Gastrocnemius medialis (tissue), 4 donors: ENCODE data around the gene NFKB2. TPM values are rescaled to one million over a fixed set of nuclear protein-coding genes. Genes with fewer than 3 reads are reported as not detected.
A peak's percentile ranks its signal among the peaks of the same experiment; 100 is the strongest.

ENCODE experiments used
- ATAC-seq, 2 donors: fragments of 150-250 bp; one replicate each; pipeline ENCODE4 v1.9.1; 2016
- DNase-seq, 2 donors: peaks; one replicate each; pipeline ENCODE4 v3.0.0-alpha.2; 2019
- H3K27ac ChIP-seq, 4 donors: fragments of 200-600 bp; sonication (generic); 1 replicate in 1 of 4; 2 replicates in 3 of 4; pipeline ENCODE4 v1.5.1; 2016 to 2018; ENCODE audit warnings: mild to moderate bottlenecking in 2 of 4, moderate library complexity in 1 of 4
- H3K27me3 ChIP-seq, 3 donors: fragments of 200-600 bp; sonication (generic) in 2 of 3; 1 replicate in 1 of 3; 2 replicates in 2 of 3; pipeline versions ENCODE4 v1.5.1 to v1.6.0; 2016 to 2019; ENCODE audit warnings: mild to moderate bottlenecking in 1 of 3, moderate library complexity in 1 of 3
- H3K36me3 ChIP-seq, 2 donors: fragments of 200-600 bp; sonication (generic) in 1 of 2; one replicate each; pipeline ENCODE4 v1.5.1; 2017 to 2018
- H3K4me1 ChIP-seq, 2 donors: fragments of 200-600 bp; sonication (generic) in 1 of 2; one replicate each; pipeline ENCODE4 v1.5.1; 2016 to 2017; ENCODE audit warnings: mild to moderate bottlenecking in 2 of 2
- H3K4me3 ChIP-seq, 4 donors: fragments of 200-600 bp; sonication (generic) in 3 of 4; 1 replicate in 1 of 4; 2 replicates in 3 of 4; pipeline ENCODE4 v1.5.1; 2016 to 2019; ENCODE audit warnings: mild to moderate bottlenecking in 2 of 4
- H3K9me3 ChIP-seq, 3 donors: fragments of 200-600 bp; sonication (generic) in 2 of 3; 1 replicate in 1 of 3; 2 replicates in 2 of 3; pipeline ENCODE4 v1.5.1; 2016 to 2019
- POLR2A ChIP-seq, 2 donors: fragments of 450-650 bp; IDR thresholded peaks; one replicate each; pipeline ENCODE4 v1.6.1; 2017; ENCODE audit warnings: antibody characterized with exemption in 2 of 2, mild to moderate bottlenecking in 2 of 2, moderate library complexity in 2 of 2
- in situ Hi-C, 4 donors: fragments of 200-750 bp; cut with MboI; loops; one replicate each; pipeline versions ENCODE4 v1.15.0 to v1.8.0; 2017; ENCODE audit warnings: low sequenced_read_pairs in 4 of 4
- intact Hi-C: fragments of 100-400 bp; cut with DNase I; formaldehyde crosslinking; loops from one replicate; pipeline ENCODE4 v1.15.1; 2023; ENCODE audit warnings: low total_unique reads
- total RNA-seq, 4 donors: library from RNA; depleted of rRNA; stranded (reverse); fragments of >200 nt; gene quantifications; one replicate each; pipeline versions ENCODE4 v1.1.0 to v1.2.3, GENCODE V29; 2016
- TF ChIP-seq, protein P1 (sequence below), 5 experiments: fragments of 450-650 bp in 3 of 5; fragments of 200-600 bp in 2 of 5; sonication (generic) in 2 of 5; IDR thresholded peaks in 4 of 5; conservative IDR thresholded peaks in 1 of 5; 1 replicate in 4 of 5; 2 replicates in 1 of 5; pipeline ENCODE4 v1.5.1; 2016 to 2019; ENCODE audit warnings: antibody characterized with exemption in 5 of 5, mild to moderate bottlenecking in 3 of 5, moderate library complexity in 3 of 5

The NFKB2 gene
- total RNA-seq: 10 to 100 TPM in 3 of 4 donors, 1 to 10 TPM in 1; 8.6 to 17.3 (median 12.8) TPM

DNA sequence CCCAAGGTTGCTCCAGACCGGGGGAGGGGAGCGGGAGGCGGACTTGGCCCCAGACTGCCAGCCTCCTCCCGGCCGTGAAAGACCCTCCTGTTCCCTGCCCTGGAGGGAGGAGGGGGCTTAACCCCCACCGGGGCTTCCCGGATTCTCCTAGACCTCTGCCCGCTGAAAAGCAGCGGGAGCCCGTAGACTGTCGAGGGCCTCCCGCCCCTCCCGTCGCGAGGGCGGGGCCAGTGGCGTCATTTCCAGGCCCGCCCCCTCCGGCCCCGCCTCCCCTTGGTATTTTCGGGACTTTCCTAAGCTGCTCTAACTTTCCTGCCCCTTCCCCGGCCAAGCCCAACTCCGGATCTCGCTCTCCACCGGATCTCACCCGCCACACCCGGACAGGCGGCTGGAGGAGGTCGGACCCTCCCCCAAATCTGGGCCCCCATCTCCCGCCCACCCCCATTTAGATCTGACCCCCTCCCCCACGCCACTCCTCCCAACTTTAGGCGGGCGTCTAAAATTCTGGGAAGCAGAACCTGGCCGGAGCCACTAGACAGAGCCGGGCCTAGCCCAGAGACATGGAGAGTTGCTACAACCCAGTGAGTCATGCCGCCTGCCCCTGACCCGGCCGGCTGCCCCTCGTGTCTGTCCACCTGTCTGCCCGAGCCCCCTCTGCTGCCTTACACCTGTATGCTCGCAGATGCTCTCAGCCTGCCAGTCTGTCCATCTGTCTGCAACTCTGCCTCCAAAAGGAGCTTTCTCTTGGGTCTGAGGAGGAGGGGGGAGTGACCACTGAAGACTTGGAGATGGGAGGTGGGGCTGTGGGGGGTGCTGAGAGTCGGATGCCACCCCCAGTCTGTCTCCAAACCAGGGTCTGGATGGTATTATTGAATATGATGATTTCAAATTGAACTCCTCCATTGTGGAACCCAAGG is at the start of gene NFKB2:
TSS of gene NFKB2 (plus strand) at position 306 of the 917 bp plus-strand sequence. CDS start at position 561, 255 bp downstream.
- ATAC-seq: peak; percentile 63 to 66
- in situ Hi-C loops (loop anchor here in 3 of 4 donors (10.0 to 25.0 kb wide), 2 partner anchors 189 to 192 kb away; no protein-coding TSS in a partner anchor), intact Hi-C loops (loop anchor here (1.0 to 5.0 kb wide), 4 partner anchors 83 to 243 kb away; partner anchors contain the start of genes NOLC1 and PITX3)
- Histone ChIP-seq H3K4me3 (peak within 1 kb of the TSS; percentile 68 to 79 (median 75)), H3K27me3 (no peaks in the 10 kb centered on the region), H3K27ac (peak within 1 kb of the TSS; percentile 90 to 92 (median 92)), H3K36me3 (peaks cover 0 to 12% of the 10 kb centered on the region in 2 donors), H3K4me1 (peaks cover 25 to 26% of the 10 kb centered on the region in 2 donors), H3K9me3 (no peaks in the 10 kb centered on the region)
- TF ChIP-seq POLR2A (IDR thresholded peaks at IDR 0.05): peak; percentile 74 to 81
- TF ChIP-seq, protein P1, sequence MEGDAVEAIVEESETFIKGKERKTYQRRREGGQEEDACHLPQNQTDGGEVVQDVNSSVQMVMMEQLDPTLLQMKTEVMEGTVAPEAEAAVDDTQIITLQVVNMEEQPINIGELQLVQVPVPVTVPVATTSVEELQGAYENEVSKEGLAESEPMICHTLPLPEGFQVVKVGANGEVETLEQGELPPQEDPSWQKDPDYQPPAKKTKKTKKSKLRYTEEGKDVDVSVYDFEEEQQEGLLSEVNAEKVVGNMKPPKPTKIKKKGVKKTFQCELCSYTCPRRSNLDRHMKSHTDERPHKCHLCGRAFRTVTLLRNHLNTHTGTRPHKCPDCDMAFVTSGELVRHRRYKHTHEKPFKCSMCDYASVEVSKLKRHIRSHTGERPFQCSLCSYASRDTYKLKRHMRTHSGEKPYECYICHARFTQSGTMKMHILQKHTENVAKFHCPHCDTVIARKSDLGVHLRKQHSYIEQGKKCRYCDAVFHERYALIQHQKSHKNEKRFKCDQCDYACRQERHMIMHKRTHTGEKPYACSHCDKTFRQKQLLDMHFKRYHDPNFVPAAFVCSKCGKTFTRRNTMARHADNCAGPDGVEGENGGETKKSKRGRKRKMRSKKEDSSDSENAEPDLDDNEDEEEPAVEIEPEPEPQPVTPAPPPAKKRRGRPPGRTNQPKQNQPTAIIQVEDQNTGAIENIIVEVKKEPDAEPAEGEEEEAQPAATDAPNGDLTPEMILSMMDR (IDR thresholded peaks at IDR 0.05 in 4 of 5, conservative IDR thresholded peaks at IDR 0.05 in 1 of 5): no peak
- DNase-seq: peak; percentile 70 to 82

DNA sequence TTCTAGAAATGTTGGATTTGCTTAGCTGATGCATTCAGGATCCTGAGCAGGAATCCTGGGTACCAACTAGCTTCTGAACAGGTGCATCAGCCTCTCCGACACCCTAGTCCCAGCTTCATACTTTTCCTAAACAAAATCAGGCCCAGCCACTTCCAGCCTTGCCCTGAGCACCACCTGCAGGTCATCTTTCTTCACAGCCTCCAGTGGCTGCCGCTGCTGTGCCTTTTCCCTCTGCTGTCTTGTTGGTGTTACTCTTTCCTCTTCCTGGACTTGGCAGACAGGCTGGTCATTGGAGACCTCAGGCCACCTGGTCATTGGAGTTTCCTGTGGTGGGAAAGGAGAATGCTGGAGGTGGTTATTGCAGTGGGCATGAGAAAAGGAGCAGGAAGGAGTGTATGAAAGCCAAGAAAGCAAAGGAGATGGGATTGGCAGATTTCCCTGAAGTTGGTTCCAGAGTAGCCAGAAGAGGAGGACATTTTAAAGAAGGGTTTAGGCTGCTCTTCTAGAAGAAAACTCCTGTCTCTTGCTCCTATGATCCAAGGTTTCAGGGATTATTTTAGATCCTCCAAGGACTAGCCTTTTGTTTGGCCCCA is 48.2 kb upstream of the NFKB2 start:
- Histone ChIP-seq H3K36me3 (peaks cover 0 to 26% of the 10 kb centered on the region in 2 donors), H3K9me3 (no peaks in the 10 kb centered on the region), H3K4me1 (peaks cover 6 to 10% of the 10 kb centered on the region in 2 donors), H3K27me3 (no peaks in the 10 kb centered on the region), H3K27ac (peak overlapping the region in 3 of 4 donors; percentile 34 to 51 (median 38)), H3K4me3 (no peak overlapping the region)
- peak; percentile 46 to 85 for DNase-seq
- intact Hi-C loops: loop anchor here (1.0 kb wide), 1 partner anchor 118 kb away; no protein-coding TSS in a partner anchor
- TF ChIP-seq, protein P1 (IDR thresholded peaks at IDR 0.05 in 4 of 5, conservative IDR thresholded peaks at IDR 0.05 in 1 of 5): peak; percentile 78 to 87 (median 80)
- no peak for TF ChIP-seq POLR2A (IDR thresholded peaks at IDR 0.05)
- peak; percentile 80 to 94 for ATAC-seq
- in situ Hi-C loops: loop anchor here (5.0 kb wide), 2 partner anchors 120 to 180 kb away; partner anchors contain the start of gene ELOVL3 (in 4 of the 4)

DNA sequence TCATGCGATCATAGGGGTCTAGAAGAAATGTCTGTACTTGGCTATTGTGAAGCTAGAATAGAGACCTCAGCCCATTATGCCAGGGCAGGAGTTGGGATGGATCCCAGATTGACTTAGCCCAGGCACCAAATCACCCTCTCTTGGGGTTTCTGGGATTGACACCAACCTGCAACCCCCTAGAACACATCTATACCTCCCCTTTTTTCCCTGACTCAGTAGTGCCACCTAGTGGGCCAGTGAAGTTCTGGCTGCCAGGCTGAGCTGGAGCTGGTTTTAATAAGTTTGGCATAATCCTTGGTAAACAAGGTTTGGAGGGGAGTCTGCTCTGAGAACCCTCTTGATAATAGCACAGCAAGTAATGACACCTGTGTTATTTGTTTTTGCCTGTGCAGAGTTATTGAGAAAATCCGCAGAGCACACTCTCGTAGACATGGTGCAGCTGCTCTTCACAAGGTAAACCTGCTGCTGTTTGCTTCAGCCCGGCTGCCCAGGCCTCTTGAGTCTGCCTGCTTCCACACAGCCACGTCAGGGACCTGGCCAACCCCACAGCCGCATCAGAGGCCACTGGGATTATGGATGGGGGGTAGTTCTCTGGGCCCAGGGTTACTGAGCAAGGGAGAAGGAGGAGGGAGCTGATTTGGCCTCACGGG is 43.3 kb upstream of the NFKB2 start:
- DNase-seq: peak in 1 of 2 donors; percentile 35
- peak in 1 of 2 donors; percentile 20 for ATAC-seq

DNA sequence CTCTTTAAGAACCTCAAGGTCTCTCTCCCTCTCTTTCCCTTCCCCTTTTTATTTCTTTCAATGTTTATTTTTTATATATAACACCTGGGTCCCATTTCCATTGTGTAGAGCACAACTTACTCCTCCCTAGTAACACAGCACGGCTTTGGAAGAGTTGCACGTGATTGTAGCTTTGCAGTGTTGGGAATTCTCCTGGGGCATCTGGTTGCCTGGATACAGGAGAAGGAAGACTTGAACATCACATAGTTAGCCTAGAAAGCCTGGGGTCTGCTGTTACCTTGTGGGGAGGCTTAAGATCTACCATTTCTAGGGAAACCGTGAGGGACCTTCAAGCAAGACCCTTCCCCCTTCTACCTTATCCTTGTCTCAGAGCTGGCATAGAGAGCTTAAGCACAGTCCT is 41.1 kb upstream of the NFKB2 start:
- Histone ChIP-seq H3K27me3 (no peaks in the 10 kb centered on the region), H3K4me1 (no peaks in the 10 kb centered on the region), H3K36me3 (peaks cover 0 to 73% of the 10 kb centered on the region in 2 donors), H3K4me3 (no peak overlapping the region), H3K9me3 (no peaks in the 10 kb centered on the region), H3K27ac (no peak overlapping the region)
- intact Hi-C loops (no loop called here), in situ Hi-C loops (no loop called here)
- no peak for TF ChIP-seq POLR2A (IDR thresholded peaks at IDR 0.05)
- TF ChIP-seq, protein P1 (IDR thresholded peaks at IDR 0.05 in 4 of 5, conservative IDR thresholded peaks at IDR 0.05 in 1 of 5): no peak
- DNase-seq (no peak), ATAC-seq (no peak)

More for the DNA sequence above, 43.3 kb upstream of the NFKB2 start:
- intact Hi-C loops: loop anchor here (1.0 to 2.0 kb wide), 2 partner anchors 122 to 183 kb away; no protein-coding TSS in a partner anchor
- peaks cover 6 to 7% of the 10 kb centered on the region in 2 donors for H3K4me1 ChIP-seq
- TF ChIP-seq, protein P1 (IDR thresholded peaks at IDR 0.05 in 4 of 5, conservative IDR thresholded peaks at IDR 0.05 in 1 of 5): peak; percentile 62 to 92 (median 84)
- TF ChIP-seq POLR2A (IDR thresholded peaks at IDR 0.05): no peak
- no peak overlapping the region for H3K4me3 ChIP-seq
- H3K36me3 ChIP-seq: peaks cover 0 to 52% of the 10 kb centered on the region in 2 donors
- H3K9me3 ChIP-seq: no peaks in the 10 kb centered on the region
- no peaks in the 10 kb centered on the region for H3K27me3 ChIP-seq
- in situ Hi-C loops: no loop called here
- no peak overlapping the region for H3K27ac ChIP-seq
